HCT116 (cell line): ENCODE measurements around the gene SLC66A2.

Experiments
- ATF3 ChIP-seq: IDR thresholded peaks from 2 replicates; pipeline ENCODE4 v1.6.1; 2012
- ELF1 ChIP-seq: IDR thresholded peaks from 2 replicates; pipeline ENCODE4 v1.6.1; 2012; ENCODE audit warnings: low read depth, borderline replicate concordance
- POLR2A ChIP-seq: IDR thresholded peaks from 2 replicates; pipeline ENCODE4 v1.7.0; 2011; ENCODE audit warnings: borderline replicate concordance; ENCODE audit not compliant: insufficient read depth, insufficient read length; ENCODE audit errors: extremely low read depth

DNA sequence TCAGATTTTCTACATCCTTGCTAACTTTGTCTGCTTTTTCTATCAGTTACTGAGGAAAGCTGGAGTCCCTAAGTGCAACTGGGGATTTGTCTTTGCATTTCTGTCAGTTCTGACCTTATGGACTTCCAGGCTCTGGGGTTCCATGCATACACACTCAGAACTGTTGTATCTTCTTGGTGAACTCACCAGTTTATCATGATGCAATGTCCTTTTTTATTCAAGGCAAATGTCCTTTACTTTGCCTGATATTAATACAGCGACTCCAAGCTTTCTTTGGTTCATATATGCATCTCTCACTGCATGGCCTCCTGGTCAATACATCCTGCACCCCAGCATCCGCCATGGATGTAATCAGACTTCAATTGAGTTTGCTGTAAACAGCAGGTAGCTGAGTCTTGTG is 44.7 kb downstream of the SLC66A2 start:
- TF ChIP-seq POLR2A: no peak
- no peak for TF ChIP-seq ATF3
- no peak for TF ChIP-seq ELF1
